ENCODE data around the gene GPC5.

GPC5 gene

DNA sequence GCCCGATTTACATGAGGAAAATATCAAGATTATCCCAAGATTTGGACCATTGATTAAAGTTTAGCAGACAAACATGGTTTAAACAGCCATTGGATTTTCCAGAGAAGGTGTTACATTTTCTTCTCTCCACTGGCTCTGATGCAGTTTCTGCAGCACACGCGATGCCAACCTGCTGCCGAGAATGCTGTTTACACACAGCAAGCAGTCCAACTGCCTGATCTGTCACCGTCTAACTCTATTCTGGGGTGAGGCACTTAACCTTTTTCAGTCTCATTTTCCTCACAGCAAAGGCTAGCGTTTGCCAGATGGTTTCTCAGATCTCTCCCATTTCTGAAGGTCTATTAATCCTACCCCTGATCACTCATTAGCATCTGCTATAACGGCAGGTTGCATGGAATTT, 1064.7 kb downstream of the GPC5 start:
- no peaks in the 10 kb centered on the region for H3K4me1 ChIP-seq (ENCODE audit: control insufficient read depth, insufficient read depth, low read length)
- H3K27ac ChIP-seq (ENCODE audit: extremely low read depth, low read depth, low read length) = no peak overlapping the region
- ChIA-PET CTCF (no interaction called here), POLR2A (no interaction called here)
- no peak overlapping the region for H3K4me3 ChIP-seq (ENCODE audit: low read depth, low read length)
- no peaks in the 10 kb centered on the region for H3K36me3 ChIP-seq (ENCODE audit: control insufficient read depth in 2 of 2, insufficient read depth in 1 of 2, low read length in 2 of 2)
- no peaks in the 10 kb centered on the region for H3K9me3 ChIP-seq (ENCODE audit: control insufficient read depth, insufficient read depth, low read depth, low read length)
- no peak for TF ChIP-seq ZNF132 (tag by site-specific recombination; IDR thresholded peaks at IDR 0.05; ENCODE audit: borderline replicate concordance)
- TF ChIP-seq GLIS2 (tag by site-specific recombination; IDR thresholded peaks at IDR 0.05) = no peak
- no peak for TF ChIP-seq ZNF391 (tag by site-specific recombination; IDR thresholded peaks at IDR 0.05; ENCODE audit: borderline replicate concordance, low read depth)
- no peak for TF ChIP-seq WT1 (tag by site-specific recombination; IDR thresholded peaks at IDR 0.05)
- no peak for TF ChIP-seq MZF1 (tag by site-specific recombination; IDR thresholded peaks at IDR 0.05; ENCODE audit: borderline replicate concordance)
- TF ChIP-seq ZNF664 (tag by site-specific recombination; IDR thresholded peaks at IDR 0.05) = no peak
- TF ChIP-seq, protein P1, sequence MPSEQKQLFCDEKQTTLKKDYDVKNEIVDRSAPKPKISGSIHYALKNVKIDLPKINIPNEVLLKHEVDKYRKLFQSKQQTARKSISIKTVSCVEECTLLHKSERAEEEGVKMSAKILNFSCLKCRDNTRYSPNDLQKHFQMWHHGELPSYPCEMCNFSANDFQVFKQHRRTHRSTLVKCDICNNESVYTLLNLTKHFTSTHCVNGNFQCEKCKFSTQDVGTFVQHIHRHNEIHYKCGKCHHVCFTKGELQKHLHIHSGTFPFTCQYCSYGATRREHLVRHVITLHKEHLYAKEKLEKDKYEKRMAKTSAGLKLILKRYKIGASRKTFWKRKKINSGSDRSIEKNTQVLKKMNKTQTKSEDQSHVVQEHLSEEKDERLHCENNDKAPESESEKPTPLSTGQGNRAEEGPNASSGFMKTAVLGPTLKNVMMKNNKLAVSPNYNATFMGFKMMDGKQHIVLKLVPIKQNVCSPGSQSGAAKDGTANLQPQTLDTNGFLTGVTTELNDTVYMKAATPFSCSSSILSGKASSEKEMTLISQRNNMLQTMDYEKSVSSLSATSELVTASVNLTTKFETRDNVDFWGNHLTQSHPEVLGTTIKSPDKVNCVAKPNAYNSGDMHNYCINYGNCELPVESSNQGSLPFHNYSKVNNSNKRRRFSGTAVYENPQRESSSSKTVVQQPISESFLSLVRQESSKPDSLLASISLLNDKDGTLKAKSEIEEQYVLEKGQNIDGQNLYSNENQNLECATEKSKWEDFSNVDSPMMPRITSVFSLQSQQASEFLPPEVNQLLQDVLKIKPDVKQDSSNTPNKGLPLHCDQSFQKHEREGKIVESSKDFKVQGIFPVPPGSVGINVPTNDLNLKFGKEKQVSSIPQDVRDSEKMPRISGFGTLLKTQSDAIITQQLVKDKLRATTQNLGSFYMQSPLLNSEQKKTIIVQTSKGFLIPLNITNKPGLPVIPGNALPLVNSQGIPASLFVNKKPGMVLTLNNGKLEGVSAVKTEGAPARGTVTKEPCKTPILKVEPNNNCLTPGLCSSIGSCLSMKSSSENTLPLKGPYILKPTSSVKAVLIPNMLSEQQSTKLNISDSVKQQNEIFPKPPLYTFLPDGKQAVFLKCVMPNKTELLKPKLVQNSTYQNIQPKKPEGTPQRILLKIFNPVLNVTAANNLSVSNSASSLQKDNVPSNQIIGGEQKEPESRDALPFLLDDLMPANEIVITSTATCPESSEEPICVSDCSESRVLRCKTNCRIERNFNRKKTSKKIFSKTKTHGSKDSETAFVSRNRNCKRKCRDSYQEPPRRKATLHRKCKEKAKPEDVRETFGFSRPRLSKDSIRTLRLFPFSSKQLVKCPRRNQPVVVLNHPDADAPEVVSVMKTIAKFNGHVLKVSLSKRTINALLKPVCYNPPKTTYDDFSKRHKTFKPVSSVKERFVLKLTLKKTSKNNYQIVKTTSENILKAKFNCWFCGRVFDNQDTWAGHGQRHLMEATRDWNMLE (tag by site-specific recombination; conservative IDR thresholded peaks at IDR 0.05; ENCODE audit: low read depth) = no peak
- TF ChIP-seq, protein P2, sequence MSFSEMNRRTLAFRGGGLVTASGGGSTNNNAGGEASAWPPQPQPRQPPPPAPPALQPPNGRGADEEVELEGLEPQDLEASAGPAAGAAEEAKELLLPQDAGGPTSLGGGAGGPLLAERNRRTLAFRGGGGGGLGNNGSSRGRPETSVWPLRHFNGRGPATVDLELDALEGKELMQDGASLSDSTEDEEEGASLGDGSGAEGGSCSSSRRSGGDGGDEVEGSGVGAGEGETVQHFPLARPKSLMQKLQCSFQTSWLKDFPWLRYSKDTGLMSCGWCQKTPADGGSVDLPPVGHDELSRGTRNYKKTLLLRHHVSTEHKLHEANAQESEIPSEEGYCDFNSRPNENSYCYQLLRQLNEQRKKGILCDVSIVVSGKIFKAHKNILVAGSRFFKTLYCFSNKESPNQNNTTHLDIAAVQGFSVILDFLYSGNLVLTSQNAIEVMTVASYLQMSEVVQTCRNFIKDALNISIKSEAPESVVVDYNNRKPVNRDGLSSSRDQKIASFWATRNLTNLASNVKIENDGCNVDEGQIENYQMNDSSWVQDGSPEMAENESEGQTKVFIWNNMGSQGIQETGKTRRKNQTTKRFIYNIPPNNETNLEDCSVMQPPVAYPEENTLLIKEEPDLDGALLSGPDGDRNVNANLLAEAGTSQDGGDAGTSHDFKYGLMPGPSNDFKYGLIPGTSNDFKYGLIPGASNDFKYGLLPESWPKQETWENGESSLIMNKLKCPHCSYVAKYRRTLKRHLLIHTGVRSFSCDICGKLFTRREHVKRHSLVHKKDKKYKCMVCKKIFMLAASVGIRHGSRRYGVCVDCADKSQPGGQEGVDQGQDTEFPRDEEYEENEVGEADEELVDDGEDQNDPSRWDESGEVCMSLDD (tag by site-specific recombination; IDR thresholded peaks at IDR 0.05) = no peak
- TF ChIP-seq MYNN (tag by site-specific recombination; IDR thresholded peaks at IDR 0.05; ENCODE audit: borderline replicate concordance) = no peak

DNA sequence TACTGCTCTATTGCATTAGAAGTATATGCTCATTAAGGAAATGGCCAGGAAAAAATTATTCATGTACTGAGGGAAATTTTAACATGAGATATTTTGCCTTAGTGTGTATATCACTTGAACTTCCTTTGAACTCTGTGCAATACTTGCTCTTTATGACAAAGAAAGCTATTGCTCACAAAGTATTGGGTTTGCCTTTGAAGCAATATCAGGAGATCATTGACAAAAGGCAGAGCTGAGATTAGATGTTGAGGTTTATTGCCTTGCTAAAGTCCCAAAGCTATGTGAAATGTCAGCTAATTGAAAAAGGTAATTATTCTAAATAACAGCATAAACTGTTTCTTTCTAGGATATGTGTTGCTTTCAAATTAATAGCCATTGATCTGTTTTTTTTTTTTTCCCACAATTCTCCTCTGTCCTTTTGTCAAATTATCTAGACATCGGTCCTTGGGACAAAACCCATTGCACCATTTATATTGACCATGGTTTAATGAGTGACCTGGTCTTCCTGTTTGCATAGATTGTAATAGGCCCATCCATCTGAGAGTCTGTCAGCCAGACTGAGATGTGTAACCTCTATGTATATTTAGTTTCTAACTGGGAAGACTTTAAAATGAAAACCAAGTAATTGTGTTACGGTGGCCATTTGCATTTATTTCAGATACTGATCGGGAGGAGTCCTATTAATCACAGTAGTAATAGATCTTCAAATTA, 1075.5 kb downstream of the GPC5 start:
- no peaks in the 10 kb centered on the region for H3K9me3 ChIP-seq (ENCODE audit: control insufficient read depth, insufficient read depth, low read depth, low read length)
- H3K27ac ChIP-seq (ENCODE audit: extremely low read depth, low read depth, low read length) = no peak overlapping the region
- H3K4me1 ChIP-seq (ENCODE audit: control insufficient read depth, insufficient read depth, low read length) = no peaks in the 10 kb centered on the region
- CTCF ChIA-PET = no interaction called here
- no peak for TF ChIP-seq SALL2 (tag by site-specific recombination; IDR thresholded peaks at IDR 0.05; ENCODE audit: borderline replicate concordance)
- TF ChIP-seq ZNF404 (tag by site-specific recombination; IDR thresholded peaks at IDR 0.05) = no peak
- no peak for TF ChIP-seq ZNF416 (tag by site-specific recombination; IDR thresholded peaks at IDR 0.05)
- TF ChIP-seq, protein P3, sequence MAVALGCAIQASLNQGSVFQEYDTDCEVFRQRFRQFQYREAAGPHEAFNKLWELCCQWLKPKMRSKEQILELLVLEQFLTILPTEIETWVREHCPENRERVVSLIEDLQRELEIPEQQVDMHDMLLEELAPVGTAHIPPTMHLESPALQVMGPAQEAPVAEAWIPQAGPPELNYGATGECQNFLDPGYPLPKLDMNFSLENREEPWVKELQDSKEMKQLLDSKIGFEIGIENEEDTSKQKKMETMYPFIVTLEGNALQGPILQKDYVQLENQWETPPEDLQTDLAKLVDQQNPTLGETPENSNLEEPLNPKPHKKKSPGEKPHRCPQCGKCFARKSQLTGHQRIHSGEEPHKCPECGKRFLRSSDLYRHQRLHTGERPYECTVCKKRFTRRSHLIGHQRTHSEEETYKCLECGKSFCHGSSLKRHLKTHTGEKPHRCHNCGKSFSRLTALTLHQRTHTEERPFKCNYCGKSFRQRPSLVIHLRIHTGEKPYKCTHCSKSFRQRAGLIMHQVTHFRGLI (tag by site-specific recombination; IDR thresholded peaks at IDR 0.05) = no peak
- POLR2A ChIA-PET = no interaction called here
- H3K4me3 ChIP-seq (ENCODE audit: low read depth, low read length) = no peak overlapping the region
- H3K36me3 ChIP-seq (ENCODE audit: control insufficient read depth in 2 of 2, insufficient read depth in 1 of 2, low read length in 2 of 2) = no peaks in the 10 kb centered on the region

All from HEK293 (cell line).